HepG2 (cell line): Measurements from ENCODE around the gene BAIAP2L2. TPM values are rescaled to one million over a fixed set of nuclear protein-coding genes. Genes with fewer than 3 reads are reported as not detected.

Experiments
- MAZ ChIP-seq, 2 experiments: sonication (generic) in 1 of 2; formaldehyde crosslinking in 1 of 2; IDR thresholded peaks; 2 replicates each; pipeline versions ENCODE4 v1.5.0 to v1.6.1; 2012 to 2020; ENCODE audit warnings: low read depth in 2 of 2, mild to moderate bottlenecking in 2 of 2, borderline replicate concordance in 1 of 2, improper control_type of control experiment in 1 of 2, low read length in 1 of 2, missing genetic modification reagents in 1 of 2, moderate library complexity in 1 of 2
- MED1 ChIP-seq: sonication (generic); formaldehyde crosslinking; IDR thresholded peaks from 2 replicates; pipeline ENCODE4 v1.4.0; 2020; ENCODE audit warnings: missing genetic modification reagents
- MEF2D ChIP-seq: sonication (generic); formaldehyde crosslinking; IDR thresholded peaks from 2 replicates; pipeline ENCODE4 v1.5.1; 2020; ENCODE audit warnings: mild to moderate bottlenecking, missing genetic modification reagents
- NCOA2 ChIP-seq: sonication (generic); formaldehyde crosslinking; IDR thresholded peaks from 2 replicates; pipeline ENCODE4 v1.8.0; 2022; ENCODE audit warnings: inconsistent platforms
- RAD21 ChIP-seq: fragments of 450-650 bp; formaldehyde crosslinking; IDR thresholded peaks from 2 replicates; pipeline ENCODE4 v1.5.0; 2020; ENCODE audit warnings: mild to moderate bottlenecking
- ZBTB20 ChIP-seq: sonication (generic); formaldehyde crosslinking; IDR thresholded peaks from 2 replicates; pipeline ENCODE4 v1.8.1; 2023; ENCODE audit warnings: missing genetic modification reagents, low read depth, mild to moderate bottlenecking, borderline replicate concordance
- ZC3H13 ChIP-seq: sonication (generic); formaldehyde crosslinking; IDR thresholded peaks from 2 replicates; pipeline ENCODE4 v1.8.1; 2023; ENCODE audit warnings: mild to moderate bottlenecking, missing genetic modification reagents, moderate library complexity
- ZNF570 ChIP-seq: sonication (generic); formaldehyde crosslinking; IDR thresholded peaks from 2 replicates; pipeline ENCODE4 v1.4.0; 2020; ENCODE audit warnings: mild to moderate bottlenecking, missing genetic modification reagents, borderline replicate concordance
- ZNF724P ChIP-seq: sonication (generic); formaldehyde crosslinking; IDR thresholded peaks from 2 replicates; pipeline ENCODE4 v1.8.0; 2022; ENCODE audit warnings: missing genetic modification reagents, borderline replicate concordance
- polyA plus RNA-seq, 8 experiments: library from polyadenylated mRNA; depleted of rRNA in 3 of 8; stranded (reverse) in 7 of 8; unstranded in 1 of 8; fragments of >200 nt; fragmentation: Illumina TruSeq in 4 of 8; extraction: Trizol in 4 of 8; gene quantifications; 2 replicates each; pipeline versions ENCODE4 v1.2.1 to v1.2.3, GENCODE V29; 2011 to 2016; ENCODE audit warnings: low read depth in 4 of 8, missing spikeins in 1 of 8, mixed read lengths in 1 of 8; ENCODE audit not compliant: insufficient read depth in 1 of 8
- total RNA-seq, 5 experiments: library from RNA; depleted of rRNA; stranded (reverse); fragments of >200 nt; fragmentation: Illumina TruSeq; extraction: Trizol; gene quantifications; 2 replicates each; pipeline ENCODE4 v1.2.3, GENCODE V29; 2016; ENCODE audit warnings: low read depth in 1 of 5
- TF ChIP-seq, protein P1 (sequence below): sonication (generic); formaldehyde crosslinking; IDR thresholded peaks from 2 replicates; pipeline ENCODE4 v1.4.0; 2020; ENCODE audit warnings: missing genetic modification reagents, mild to moderate bottlenecking, borderline replicate concordance
- TF ChIP-seq, protein P2 (sequence below): sonication (generic); formaldehyde crosslinking; IDR thresholded peaks from 2 replicates; pipeline ENCODE4 v1.5.0; 2020; ENCODE audit warnings: mild to moderate bottlenecking, missing genetic modification reagents, borderline replicate concordance
- TF ChIP-seq, protein P3 (sequence below): sonication (generic); formaldehyde crosslinking; IDR thresholded peaks from 2 replicates; pipeline ENCODE4 v1.5.1; 2020; ENCODE audit warnings: mild to moderate bottlenecking, missing genetic modification reagents

BAIAP2L2 gene
- total and polyA plus RNA-seq, 2 of the 13 experiments (the other 11 are each of a cell fraction or from before 2014, with no cell fraction given), result 4.4 to 7.5 TPM

DNA sequence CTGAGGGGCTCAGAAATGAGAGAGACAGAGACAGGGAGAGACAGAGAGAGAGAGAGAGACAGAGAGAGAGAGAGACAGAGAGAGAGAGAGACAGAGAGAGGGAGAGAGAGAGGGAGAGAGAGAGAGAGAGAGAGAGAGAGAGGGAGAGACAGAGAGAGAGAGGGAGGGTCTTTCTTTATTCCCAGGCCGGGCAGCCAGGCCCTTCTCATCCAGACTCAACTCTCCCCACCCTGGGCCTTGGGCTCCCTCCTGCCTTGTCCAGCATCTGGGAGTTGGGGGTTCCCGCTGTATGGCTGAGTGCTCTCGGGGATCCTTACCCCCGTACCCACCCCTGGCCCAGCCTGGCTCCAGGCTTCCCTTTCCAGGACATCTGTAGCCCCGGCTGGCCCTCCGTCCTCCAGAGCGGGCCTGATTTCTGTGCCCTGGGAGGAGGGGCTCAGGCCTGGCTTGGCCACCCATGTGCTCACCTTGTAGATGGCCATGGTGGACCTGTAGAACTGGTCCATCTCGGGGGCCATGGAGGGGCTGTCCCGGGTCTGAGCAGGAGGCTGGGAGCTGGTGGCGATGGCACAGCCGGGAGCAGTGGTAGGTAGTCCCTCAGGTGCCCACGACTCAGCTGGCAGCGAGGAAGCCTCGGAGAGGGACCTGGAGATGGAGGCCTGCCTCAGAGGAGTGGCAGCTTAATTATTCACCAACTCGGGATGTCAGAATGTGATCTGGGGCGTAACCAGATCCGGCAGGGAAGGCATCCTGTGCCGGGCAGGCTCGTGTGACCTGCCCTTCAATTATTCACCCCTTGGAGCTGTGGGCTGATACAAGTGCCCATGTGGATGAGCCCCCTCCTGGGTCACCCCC, at the start of gene BAIAP2L2 (continued):
- TF ChIP-seq, protein P1, sequence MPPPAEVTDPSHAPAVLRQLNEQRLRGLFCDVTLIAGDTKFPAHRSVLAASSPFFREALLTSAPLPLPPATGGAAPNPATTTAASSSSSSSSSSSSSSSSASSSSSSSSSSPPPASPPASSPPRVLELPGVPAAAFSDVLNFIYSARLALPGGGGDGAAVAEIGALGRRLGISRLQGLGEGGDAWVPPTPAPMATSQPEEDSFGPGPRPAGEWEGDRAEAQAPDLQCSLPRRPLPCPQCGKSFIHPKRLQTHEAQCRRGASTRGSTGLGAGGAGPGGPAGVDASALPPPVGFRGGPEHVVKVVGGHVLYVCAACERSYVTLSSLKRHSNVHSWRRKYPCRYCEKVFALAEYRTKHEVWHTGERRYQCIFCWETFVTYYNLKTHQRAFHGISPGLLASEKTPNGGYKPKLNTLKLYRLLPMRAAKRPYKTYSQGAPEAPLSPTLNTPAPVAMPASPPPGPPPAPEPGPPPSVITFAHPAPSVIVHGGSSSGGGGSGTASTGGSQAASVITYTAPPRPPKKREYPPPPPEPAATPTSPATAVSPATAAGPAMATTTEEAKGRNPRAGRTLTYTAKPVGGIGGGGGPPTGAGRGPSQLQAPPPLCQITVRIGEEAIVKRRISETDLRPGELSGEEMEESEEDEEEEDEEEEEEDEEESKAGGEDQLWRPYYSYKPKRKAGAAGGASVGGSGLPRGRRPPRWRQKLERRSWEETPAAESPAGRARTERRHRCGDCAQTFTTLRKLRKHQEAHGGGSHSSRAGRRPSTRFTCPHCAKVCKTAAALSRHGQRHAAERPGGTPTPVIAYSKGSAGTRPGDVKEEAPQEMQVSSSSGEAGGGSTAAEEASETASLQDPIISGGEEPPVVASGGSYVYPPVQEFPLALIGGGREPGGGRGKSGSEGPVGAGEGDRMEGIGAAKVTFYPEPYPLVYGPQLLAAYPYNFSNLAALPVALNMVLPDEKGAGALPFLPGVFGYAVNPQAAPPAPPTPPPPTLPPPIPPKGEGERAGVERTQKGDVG (CRISPR knock-in tag), result no peak
- no peak for TF ChIP-seq RAD21
- TF ChIP-seq, protein P2, sequence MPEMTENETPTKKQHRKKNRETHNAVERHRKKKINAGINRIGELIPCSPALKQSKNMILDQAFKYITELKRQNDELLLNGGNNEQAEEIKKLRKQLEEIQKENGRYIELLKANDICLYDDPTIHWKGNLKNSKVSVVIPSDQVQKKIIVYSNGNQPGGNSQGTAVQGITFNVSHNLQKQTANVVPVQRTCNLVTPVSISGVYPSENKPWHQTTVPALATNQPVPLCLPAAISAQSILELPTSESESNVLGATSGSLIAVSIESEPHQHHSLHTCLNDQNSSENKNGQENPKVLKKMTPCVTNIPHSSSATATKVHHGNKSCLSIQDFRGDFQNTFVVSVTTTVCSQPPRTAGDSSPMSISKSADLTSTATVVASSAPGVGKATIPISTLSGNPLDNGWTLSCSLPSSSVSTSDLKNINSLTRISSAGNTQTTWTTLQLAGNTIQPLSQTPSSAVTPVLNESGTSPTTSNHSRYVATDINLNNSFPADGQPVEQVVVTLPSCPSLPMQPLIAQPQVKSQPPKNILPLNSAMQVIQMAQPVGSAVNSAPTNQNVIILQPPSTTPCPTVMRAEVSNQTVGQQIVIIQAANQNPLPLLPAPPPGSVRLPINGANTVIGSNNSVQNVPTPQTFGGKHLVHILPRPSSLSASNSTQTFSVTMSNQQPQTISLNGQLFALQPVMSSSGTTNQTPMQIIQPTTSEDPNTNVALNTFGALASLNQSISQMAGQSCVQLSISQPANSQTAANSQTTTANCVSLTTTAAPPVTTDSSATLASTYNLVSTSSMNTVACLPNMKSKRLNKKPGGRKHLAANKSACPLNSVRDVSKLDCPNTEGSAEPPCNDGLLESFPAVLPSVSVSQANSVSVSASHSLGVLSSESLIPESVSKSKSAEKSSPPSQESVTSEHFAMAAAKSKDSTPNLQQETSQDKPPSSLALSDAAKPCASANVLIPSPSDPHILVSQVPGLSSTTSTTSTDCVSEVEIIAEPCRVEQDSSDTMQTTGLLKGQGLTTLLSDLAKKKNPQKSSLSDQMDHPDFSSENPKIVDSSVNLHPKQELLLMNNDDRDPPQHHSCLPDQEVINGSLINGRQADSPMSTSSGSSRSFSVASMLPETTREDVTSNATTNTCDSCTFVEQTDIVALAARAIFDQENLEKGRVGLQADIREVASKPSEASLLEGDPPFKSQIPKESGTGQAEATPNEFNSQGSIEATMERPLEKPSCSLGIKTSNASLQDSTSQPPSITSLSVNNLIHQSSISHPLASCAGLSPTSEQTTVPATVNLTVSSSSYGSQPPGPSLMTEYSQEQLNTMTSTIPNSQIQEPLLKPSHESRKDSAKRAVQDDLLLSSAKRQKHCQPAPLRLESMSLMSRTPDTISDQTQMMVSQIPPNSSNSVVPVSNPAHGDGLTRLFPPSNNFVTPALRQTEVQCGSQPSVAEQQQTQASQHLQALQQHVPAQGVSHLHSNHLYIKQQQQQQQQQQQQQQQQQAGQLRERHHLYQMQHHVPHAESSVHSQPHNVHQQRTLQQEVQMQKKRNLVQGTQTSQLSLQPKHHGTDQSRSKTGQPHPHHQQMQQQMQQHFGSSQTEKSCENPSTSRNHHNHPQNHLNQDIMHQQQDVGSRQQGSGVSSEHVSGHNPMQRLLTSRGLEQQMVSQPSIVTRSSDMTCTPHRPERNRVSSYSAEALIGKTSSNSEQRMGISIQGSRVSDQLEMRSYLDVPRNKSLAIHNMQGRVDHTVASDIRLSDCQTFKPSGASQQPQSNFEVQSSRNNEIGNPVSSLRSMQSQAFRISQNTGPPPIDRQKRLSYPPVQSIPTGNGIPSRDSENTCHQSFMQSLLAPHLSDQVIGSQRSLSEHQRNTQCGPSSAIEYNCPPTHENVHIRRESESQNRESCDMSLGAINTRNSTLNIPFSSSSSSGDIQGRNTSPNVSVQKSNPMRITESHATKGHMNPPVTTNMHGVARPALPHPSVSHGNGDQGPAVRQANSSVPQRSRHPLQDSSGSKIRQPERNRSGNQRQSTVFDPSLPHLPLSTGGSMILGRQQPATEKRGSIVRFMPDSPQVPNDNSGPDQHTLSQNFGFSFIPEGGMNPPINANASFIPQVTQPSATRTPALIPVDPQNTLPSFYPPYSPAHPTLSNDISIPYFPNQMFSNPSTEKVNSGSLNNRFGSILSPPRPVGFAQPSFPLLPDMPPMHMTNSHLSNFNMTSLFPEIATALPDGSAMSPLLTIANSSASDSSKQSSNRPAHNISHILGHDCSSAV (CRISPR knock-in tag), result no peak
- peak; percentile 35; the same call in 1 of the 2 replicates for TF ChIP-seq NCOA2 (CRISPR knock-in tag)
- TF ChIP-seq MAZ (IDR thresholded peaks at IDR 0.05; ENCODE audit: borderline replicate concordance, low read depth, low read length), result 0 out of 2 replicates have a peak, but pooled peaks have one; percentile 9
- peak; percentile 27; the same call in 1 of the 2 replicates for TF ChIP-seq MAZ (CRISPR knock-in tag; IDR thresholded peaks at IDR 0.05; ENCODE audit: low read depth)
- TF ChIP-seq ZNF570 (CRISPR knock-in tag), result no peak
- 0 out of 2 replicates have a peak, but pooled peaks have one; percentile 22 for TF ChIP-seq MEF2D (CRISPR knock-in tag)
- TF ChIP-seq, protein P3, sequence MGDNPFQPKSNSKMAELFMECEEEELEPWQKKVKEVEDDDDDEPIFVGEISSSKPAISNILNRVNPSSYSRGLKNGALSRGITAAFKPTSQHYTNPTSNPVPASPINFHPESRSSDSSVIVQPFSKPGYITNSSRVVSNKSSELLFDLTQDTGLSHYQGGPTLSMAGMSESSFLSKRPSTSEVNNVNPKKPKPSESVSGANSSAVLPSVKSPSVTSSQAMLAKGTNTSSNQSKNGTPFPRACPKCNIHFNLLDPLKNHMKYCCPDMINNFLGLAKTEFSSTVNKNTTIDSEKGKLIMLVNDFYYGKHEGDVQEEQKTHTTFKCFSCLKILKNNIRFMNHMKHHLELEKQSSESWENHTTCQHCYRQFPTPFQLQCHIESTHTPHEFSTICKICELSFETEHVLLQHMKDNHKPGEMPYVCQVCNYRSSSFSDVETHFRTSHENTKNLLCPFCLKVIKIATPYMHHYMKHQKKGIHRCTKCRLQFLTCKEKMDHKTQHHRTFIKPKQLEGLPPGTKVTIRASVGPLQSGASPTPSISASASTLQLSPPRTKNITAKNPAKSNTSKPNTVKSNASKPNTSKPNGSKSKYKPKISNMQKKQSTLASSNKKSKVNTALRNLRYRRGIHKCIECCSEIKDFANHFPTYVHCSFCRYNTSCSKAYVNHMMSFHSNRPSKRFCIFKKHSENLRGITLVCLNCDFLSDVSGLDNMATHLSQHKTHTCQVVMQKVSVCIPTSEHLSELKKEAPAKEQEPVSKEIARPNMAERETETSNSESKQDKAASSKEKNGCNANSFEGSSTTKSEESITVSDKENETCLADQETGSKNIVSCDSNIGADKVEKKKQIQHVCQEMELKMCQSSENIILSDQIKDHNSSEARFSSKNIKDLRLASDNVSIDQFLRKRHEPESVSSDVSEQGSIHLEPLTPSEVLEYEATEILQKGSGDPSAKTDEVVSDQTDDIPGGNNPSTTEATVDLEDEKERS (CRISPR knock-in tag), result 0 out of 2 replicates have a peak, but pooled peaks have one; percentile 50
- peak; percentile 18; the same call in 1 of the 2 replicates for TF ChIP-seq ZBTB20 (CRISPR knock-in tag)
- TF ChIP-seq ZNF724P, result 0 out of 2 replicates have a peak, but pooled peaks have one; percentile 12
- no peak for TF ChIP-seq ZC3H13 (CRISPR knock-in tag)
- TF ChIP-seq MED1, result 0 out of 2 replicates have a peak, but pooled peaks have one; percentile 46
